HEK293 (cell line): ENCODE results near the gene TMED3.

Experiments
- GLI4 ChIP-seq: fragments of 450-650 bp; formaldehyde crosslinking; IDR thresholded peaks from 2 replicates; pipeline ENCODE4 v1.5.1; 2016; ENCODE audit warnings: missing biosample characterization, missing genetic modification characterization
- INSM2 ChIP-seq: fragments of 450-650 bp; formaldehyde crosslinking; IDR thresholded peaks from 2 replicates; pipeline ENCODE4 v1.5.1; 2016; ENCODE audit warnings: missing biosample characterization, missing genetic modification characterization
- KLF16 ChIP-seq: fragments of 450-650 bp; formaldehyde crosslinking; IDR thresholded peaks from 2 replicates; pipeline ENCODE4 v1.5.1; 2017; ENCODE audit warnings: missing biosample characterization, missing genetic modification characterization
- KLF8 ChIP-seq: fragments of 450-650 bp; formaldehyde crosslinking; IDR thresholded peaks from 2 replicates; pipeline ENCODE4 v1.5.1; 2016; ENCODE audit warnings: missing biosample characterization, missing genetic modification characterization
- SCRT2 ChIP-seq: fragments of 450-650 bp; formaldehyde crosslinking; IDR thresholded peaks from 2 replicates; pipeline ENCODE4 v1.5.1; 2016; ENCODE audit warnings: missing biosample characterization, missing genetic modification characterization
- TCF7L2 ChIP-seq: IDR thresholded peaks from 2 replicates; pipeline ENCODE4 v1.6.1; 2011; ENCODE audit warnings: low read depth, mild to moderate bottlenecking, inconsistent platforms, low read length, moderate library complexity, borderline replicate concordance
- ZBTB1 ChIP-seq: fragments of 450-650 bp; formaldehyde crosslinking; IDR thresholded peaks from 2 replicates; pipeline ENCODE4 v1.5.1; 2016; ENCODE audit warnings: missing biosample characterization, missing genetic modification characterization
- ZBTB10 ChIP-seq: fragments of 450-650 bp; formaldehyde crosslinking; IDR thresholded peaks from 2 replicates; pipeline ENCODE4 v1.5.1; 2016; ENCODE audit warnings: missing biosample characterization, missing genetic modification characterization
- ZBTB17 ChIP-seq: fragments of 450-650 bp; formaldehyde crosslinking; IDR thresholded peaks from 2 replicates; pipeline ENCODE4 v1.5.1; 2016; ENCODE audit warnings: missing biosample characterization, missing genetic modification characterization
- ZEB2 ChIP-seq: fragments of 450-650 bp; formaldehyde crosslinking; IDR thresholded peaks from 2 replicates; pipeline ENCODE4 v1.5.1; 2016; ENCODE audit warnings: missing biosample characterization, missing genetic modification characterization
- ZNF184 ChIP-seq: fragments of 450-650 bp; IDR thresholded peaks from 2 replicates; pipeline ENCODE4 v1.5.1; 2018; ENCODE audit warnings: missing biosample characterization, mild to moderate bottlenecking, missing genetic modification characterization
- ZNF202 ChIP-seq: fragments of 450-650 bp; formaldehyde crosslinking; IDR thresholded peaks from 2 replicates; pipeline ENCODE4 v1.5.1; 2016; ENCODE audit warnings: missing biosample characterization, missing genetic modification characterization, borderline replicate concordance
- ZNF214 ChIP-seq: fragments of 450-650 bp; formaldehyde crosslinking; IDR thresholded peaks from 2 replicates; pipeline ENCODE4 v1.5.1; 2017; ENCODE audit warnings: missing biosample characterization, mild to moderate bottlenecking, missing genetic modification characterization, borderline replicate concordance
- ZNF239 ChIP-seq: fragments of 450-650 bp; formaldehyde crosslinking; IDR thresholded peaks from 2 replicates; pipeline ENCODE4 v1.5.1; 2016; ENCODE audit warnings: missing biosample characterization, missing genetic modification characterization
- ZNF26 ChIP-seq: fragments of 450-650 bp; formaldehyde crosslinking; IDR thresholded peaks from 2 replicates; pipeline ENCODE4 v1.5.1; 2016; ENCODE audit warnings: missing biosample characterization, missing genetic modification characterization
- ZNF391 ChIP-seq: fragments of 450-650 bp; formaldehyde crosslinking; IDR thresholded peaks from 2 replicates; pipeline ENCODE4 v1.5.1; 2016; ENCODE audit warnings: low read depth, missing biosample characterization, missing genetic modification characterization, borderline replicate concordance
- ZNF426 ChIP-seq: fragments of 450-650 bp; formaldehyde crosslinking; IDR thresholded peaks from 2 replicates; pipeline ENCODE4 v1.5.1; 2017; ENCODE audit warnings: missing biosample characterization, missing genetic modification characterization, mild to moderate bottlenecking, inconsistent platforms, moderate library complexity
- ZNF610 ChIP-seq: fragments of 450-650 bp; formaldehyde crosslinking; IDR thresholded peaks from 2 replicates; pipeline ENCODE4 v1.5.1; 2016; ENCODE audit warnings: missing biosample characterization, missing genetic modification characterization, borderline replicate concordance
- ZNF621 ChIP-seq: fragments of 450-650 bp; formaldehyde crosslinking; IDR thresholded peaks from 2 replicates; pipeline ENCODE4 v1.5.1; 2017; ENCODE audit warnings: missing biosample characterization, missing genetic modification characterization
- ZNF660 ChIP-seq: fragments of 450-650 bp; IDR thresholded peaks from 2 replicates; pipeline ENCODE4 v1.5.1; 2018; ENCODE audit warnings: missing biosample characterization, mild to moderate bottlenecking, missing genetic modification characterization
- ZNF670 ChIP-seq: fragments of 450-650 bp; formaldehyde crosslinking; IDR thresholded peaks from 2 replicates; pipeline ENCODE4 v1.5.1; 2016; ENCODE audit warnings: missing biosample characterization, missing genetic modification characterization, low read depth
- ZNF707 ChIP-seq: fragments of 450-650 bp; formaldehyde crosslinking; IDR thresholded peaks from 2 replicates; pipeline ENCODE4 v1.5.1; 2016; ENCODE audit warnings: missing biosample characterization, missing genetic modification characterization
- ZNF785 ChIP-seq: fragments of 450-650 bp; formaldehyde crosslinking; IDR thresholded peaks from 2 replicates; pipeline ENCODE4 v1.5.1; 2016; ENCODE audit warnings: missing biosample characterization, missing genetic modification characterization
- ZNF830 ChIP-seq: fragments of 450-650 bp; IDR thresholded peaks from 2 replicates; pipeline ENCODE4 v1.5.0; 2018; ENCODE audit warnings: missing biosample characterization, missing genetic modification characterization, low read depth, mild to moderate bottlenecking, moderate library complexity
- ZNF843 ChIP-seq: fragments of 450-650 bp; formaldehyde crosslinking; IDR thresholded peaks from 2 replicates; pipeline ENCODE4 v1.5.1; 2016; ENCODE audit warnings: missing biosample characterization, missing genetic modification characterization
- ZSCAN4 ChIP-seq: fragments of 450-650 bp; formaldehyde crosslinking; IDR thresholded peaks from 2 replicates; pipeline ENCODE4 v1.5.1; 2017; ENCODE audit warnings: missing biosample characterization, missing genetic modification characterization
- TF ChIP-seq, protein P1 (sequence below): fragments of 450-650 bp; formaldehyde crosslinking; IDR thresholded peaks from 2 replicates; pipeline ENCODE4 v1.5.1; 2017; ENCODE audit warnings: missing biosample characterization, mild to moderate bottlenecking, missing genetic modification characterization, moderate library complexity
- TF ChIP-seq, protein P2 (sequence below): fragments of 450-650 bp; formaldehyde crosslinking; IDR thresholded peaks from 2 replicates; pipeline ENCODE4 v1.5.1; 2016; ENCODE audit warnings: missing biosample characterization, missing genetic modification characterization, low read depth

Gene TMED3

GRCh38 chr15:79310985-79311900 is at the start of gene TMED3 (continued):
- TF ChIP-seq ZNF202 (tag by site-specific recombination) (no peak), ZNF830 (no peak), ZNF670 (no peak), KLF16 (tag by site-specific recombination) (peak; percentile 33; the same call in 1 of the 2 replicates), ZNF843 (tag by site-specific recombination) (no peak), GLI4 (0 out of 2 replicates have a peak, but pooled peaks have one; percentile 48), ZNF214 (tag by site-specific recombination) (no peak), ZNF391 (tag by site-specific recombination) (no peak), ZBTB1 (tag by site-specific recombination) (no peak), ZSCAN4 (tag by site-specific recombination) (no peak; the same call in 1 of the 2 replicates), ZEB2 (tag by site-specific recombination) (0 out of 2 replicates have a peak, but pooled peaks have one; percentile 51), ZBTB10 (tag by site-specific recombination) (no peak), ZBTB17 (tag by site-specific recombination) (peak; percentile 91), ZNF239 (tag by site-specific recombination) (no peak), KLF8 (tag by site-specific recombination) (no peak; the same call in 1 of the 2 replicates), ZNF621 (tag by site-specific recombination) (no peak), SCRT2 (tag by site-specific recombination) (no peak; the same call in none of the 2 replicates), ZNF707 (no peak), ZNF426 (tag by site-specific recombination) (no peak), INSM2 (tag by site-specific recombination) (no peak), TCF7L2 (no peak), ZNF660 (tag by site-specific recombination) (peak; percentile 69), ZNF785 (tag by site-specific recombination) (no peak), ZNF610 (tag by site-specific recombination) (peak; percentile 51; the same call in 1 of the 2 replicates), ZNF26 (tag by site-specific recombination) (no peak), ZNF184 (tag by site-specific recombination) (no peak)
- TF ChIP-seq, protein P1, sequence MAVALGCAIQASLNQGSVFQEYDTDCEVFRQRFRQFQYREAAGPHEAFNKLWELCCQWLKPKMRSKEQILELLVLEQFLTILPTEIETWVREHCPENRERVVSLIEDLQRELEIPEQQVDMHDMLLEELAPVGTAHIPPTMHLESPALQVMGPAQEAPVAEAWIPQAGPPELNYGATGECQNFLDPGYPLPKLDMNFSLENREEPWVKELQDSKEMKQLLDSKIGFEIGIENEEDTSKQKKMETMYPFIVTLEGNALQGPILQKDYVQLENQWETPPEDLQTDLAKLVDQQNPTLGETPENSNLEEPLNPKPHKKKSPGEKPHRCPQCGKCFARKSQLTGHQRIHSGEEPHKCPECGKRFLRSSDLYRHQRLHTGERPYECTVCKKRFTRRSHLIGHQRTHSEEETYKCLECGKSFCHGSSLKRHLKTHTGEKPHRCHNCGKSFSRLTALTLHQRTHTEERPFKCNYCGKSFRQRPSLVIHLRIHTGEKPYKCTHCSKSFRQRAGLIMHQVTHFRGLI (tag by site-specific recombination) = no peak
- TF ChIP-seq, protein P2, sequence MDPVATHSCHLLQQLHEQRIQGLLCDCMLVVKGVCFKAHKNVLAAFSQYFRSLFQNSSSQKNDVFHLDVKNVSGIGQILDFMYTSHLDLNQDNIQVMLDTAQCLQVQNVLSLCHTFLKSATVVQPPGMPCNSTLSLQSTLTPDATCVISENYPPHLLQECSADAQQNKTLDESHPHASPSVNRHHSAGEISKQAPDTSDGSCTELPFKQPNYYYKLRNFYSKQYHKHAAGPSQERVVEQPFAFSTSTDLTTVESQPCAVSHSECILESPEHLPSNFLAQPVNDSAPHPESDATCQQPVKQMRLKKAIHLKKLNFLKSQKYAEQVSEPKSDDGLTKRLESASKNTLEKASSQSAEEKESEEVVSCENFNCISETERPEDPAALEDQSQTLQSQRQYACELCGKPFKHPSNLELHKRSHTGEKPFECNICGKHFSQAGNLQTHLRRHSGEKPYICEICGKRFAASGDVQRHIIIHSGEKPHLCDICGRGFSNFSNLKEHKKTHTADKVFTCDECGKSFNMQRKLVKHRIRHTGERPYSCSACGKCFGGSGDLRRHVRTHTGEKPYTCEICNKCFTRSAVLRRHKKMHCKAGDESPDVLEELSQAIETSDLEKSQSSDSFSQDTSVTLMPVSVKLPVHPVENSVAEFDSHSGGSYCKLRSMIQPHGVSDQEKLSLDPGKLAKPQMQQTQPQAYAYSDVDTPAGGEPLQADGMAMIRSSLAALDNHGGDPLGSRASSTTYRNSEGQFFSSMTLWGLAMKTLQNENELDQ = no peak
